Activated T-cell treated with anti-CD3 and anti-CD28 coated beads for 4 hours (primary cell): ENCODE measurements around the gene GRID2.
"Not testable (repeated sequence)": the region's sequence is repeated elsewhere in the genome, so short reads cannot be mapped to it uniquely, and the experiment has no call there.

Experiments used
- DNase-seq: peaks from one replicate; pipeline ENCODE4 v3.0.0-alpha.2; 2020

The GRID2 gene

DNA sequence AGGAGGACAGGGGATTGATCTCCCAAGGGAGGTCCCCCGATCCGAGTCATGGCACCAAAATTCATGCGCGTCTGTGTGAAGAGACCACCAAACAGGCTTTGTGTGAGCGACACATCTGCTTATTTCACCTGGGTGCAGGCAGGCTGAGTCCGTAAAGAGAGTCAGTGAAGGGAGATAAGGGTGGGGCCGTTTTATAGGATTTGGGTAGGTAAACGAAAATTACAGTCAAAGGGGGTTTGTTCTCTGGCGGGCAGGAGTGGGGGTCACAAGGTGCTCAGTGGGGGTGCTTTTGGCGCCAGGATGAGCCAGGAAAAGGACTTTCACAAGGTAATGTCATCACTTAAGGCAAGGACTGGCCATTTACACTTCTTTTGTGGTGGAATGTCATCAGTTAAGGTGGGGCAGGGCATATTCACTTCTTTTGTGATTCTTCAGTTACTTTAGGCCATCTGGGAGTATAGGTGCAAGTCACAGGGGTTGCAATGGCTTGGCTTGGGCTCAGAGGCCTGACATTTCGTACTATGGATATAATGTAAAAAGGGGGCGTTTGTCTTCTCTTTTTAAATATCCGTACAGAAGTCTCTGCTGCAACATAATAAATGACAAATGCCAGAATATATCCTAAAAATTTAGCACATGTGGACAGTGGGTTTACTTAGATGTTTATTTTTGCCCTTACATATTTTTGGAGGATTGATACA is 140.5 kb downstream of the GRID2 start:
- not testable (repeated sequence) for DNase-seq

DNA sequence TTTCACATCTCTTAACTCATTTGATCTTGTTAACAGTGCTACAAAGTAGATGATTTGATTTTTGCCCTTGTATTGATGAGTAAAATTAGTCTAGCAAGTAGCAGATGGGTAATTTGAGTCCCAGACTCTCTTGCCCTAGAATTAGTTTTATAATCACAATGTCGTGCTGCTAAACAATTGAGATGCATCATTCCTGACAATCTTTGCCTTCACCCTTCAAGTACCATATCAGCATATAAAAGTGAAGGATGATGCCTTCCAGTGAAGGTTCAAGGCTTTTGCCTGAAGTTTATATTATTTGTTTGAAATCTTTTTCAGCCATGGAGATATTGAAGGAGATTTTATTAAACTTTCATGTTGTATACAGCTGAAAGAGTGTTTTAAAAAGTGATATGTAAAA is 141.4 kb downstream of the GRID2 start:
- no peak for DNase-seq

DNA sequence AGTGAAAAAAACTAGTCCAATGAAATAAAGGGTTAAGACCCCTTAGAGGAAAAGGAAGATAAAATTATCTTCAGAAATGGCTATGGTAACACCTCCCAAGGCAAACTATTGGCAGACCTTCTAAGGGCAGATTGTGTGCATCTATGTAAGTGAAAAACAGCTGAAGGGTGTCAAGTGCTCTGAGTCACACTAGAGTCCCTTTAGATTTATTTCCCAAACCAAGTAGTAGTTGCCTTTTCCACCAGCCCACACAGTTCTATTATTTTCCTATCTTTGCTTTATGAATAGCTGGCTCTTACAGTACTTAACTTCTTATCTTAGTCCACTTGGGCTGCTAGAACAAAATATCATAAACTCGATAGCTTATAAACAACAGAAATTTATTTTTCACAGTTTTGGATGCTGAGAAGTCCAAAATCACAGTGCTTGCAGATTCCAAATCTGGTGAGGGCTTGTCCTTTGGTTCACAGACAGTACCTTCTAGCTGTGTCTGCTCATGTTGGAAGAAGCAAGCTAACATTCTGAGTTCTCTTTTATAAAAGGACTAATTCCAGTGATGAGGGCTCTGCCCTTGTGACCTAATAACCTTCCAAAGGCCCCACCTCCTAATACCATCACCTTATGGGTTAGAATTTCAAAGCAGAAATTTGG is 143.6 kb downstream of the GRID2 start:
- no peak for DNase-seq

DNA sequence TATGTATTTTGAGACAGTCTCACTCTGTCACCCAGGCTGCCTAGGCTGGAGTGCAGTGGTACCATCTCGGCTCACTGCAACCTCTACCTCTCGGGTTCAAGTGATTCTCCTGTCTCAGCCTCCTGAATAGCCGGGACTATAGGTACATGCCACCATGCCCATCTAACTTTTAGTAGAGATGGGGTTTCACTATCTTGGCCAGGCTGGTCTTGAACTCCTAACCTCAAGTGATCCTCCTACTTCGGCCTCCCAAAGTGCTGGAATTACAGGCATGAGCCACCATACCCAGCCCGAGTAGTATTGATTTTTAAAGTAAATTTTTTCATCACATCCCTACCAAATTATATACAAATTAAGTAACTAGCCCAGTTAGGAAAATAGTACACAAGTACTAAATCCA is 144.4 kb downstream of the GRID2 start:
- not testable (repeated sequence) for DNase-seq

- DNase-seq, result no peak
These were observed 146.9 kb downstream of the GRID2 start for GRCh38 chr4:92450694-92451093.

GRCh38 chr4:92451782-92452181 is 148.0 kb downstream of the GRID2 start:
- DNase-seq, result no peak

- DNase-seq, result not testable (repeated sequence)
These were observed 148.6 kb downstream of the GRID2 start for GRCh38 chr4:92452383-92452782.

GRCh38 chr4:92455329-92455839 is 151.6 kb downstream of the GRID2 start:
- no peak for DNase-seq

DNA sequence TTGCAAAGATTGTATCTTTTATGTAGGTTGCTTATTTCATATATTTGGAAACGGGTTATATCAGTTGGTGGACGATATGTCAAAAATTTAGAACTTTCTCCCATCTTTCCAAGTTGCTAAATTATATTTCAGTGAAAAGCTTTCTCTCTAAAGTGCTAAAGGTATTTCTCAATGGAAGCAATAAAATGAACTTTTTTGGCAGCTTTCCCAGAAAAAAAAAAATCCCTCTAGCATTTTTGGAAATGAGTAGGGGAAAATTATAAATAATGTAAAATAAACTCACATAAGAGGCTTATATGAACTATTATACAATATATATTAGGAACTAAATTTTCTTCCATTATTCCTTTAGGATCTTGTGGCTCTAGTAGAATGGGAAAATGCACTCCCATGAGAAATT is 152.2 kb downstream of the GRID2 start:
- no peak for DNase-seq

GRCh38 chr4:92461732-92462131 is 158.0 kb downstream of the GRID2 start:
- DNase-seq, result no peak

DNA sequence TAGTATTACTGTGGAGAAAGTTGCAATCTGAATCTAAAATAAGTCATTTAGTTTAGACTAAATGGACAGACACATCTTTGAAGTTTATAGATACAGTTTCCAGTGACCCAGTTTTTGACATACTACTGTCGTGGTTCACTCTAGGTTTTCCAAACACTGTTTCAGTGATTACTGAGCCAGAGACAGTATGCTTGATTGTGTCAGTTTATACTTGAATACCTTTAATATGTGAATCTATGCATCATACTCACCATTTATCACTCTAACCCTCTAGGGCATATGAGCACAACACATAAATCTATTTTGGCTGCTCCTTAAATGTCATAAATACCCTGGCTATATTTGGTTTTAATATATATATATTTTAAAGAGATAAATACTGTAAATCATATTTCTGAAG is 173.5 kb downstream of the GRID2 start:
- no peak for DNase-seq

DNA sequence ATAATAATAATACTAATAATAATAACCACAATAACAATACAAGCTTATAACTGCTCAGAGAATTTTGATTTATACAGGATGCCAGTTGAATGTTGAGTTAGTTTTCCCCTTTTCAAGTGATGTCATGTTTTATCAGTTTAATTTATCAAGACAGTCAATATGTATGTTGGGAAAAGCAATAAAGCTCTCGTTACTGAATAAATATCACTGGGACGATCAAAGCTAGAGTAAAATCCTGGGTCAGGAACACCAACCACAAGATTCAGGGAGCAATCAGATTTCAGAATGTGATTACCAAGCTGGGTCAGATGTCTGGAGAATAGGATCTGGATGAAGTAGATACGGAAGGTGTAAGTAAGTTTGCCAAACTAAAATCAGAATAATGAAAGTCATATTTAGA is 179.6 kb downstream of the GRID2 start:
- DNase-seq, result no peak

GRCh38 chr4:92488496-92488895 is 184.7 kb downstream of the GRID2 start:
- DNase-seq, result no peak

DNA sequence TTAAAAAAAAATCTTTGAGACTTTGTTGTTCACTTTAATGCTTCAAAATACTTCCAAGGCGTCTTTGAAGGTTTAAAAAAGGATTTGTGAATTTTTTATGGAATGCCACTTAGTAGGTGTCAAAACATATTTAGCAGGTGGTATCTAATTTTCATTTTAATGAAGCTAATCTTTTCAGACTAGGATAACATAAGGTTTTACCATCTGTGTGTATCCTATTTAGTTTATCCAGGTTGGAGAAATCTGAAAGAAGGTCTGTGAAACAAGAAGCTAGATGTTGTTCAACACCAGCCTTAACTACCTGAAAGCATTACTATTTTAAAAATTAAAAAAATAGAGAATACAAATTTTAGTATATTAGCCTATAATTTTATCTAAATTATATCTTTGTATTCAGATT is 193.4 kb downstream of the GRID2 start:
- DNase-seq, result no peak

DNA sequence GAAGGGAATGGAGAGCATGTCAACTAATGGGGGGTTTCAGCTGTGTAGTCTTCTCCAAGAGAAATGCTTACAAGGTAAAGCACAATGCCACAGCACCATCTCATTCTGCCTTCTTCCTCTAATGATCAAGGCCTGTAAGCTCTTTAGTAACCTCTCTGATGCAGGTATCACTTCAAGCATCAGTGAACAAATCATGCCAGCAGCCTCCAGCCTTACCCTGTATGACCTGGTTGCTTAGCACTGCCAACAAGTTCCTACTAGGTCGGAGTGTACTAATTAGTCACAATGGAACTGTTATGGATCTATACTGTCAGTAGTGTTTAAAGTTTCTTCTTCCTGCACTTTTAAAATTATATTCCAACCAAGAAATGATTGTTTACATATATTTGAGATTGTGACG is 197.7 kb downstream of the GRID2 start:
- no peak for DNase-seq

- DNase-seq, result no peak
These were observed 203.2 kb downstream of the GRID2 start for GRCh38 chr4:92506933-92507332.

DNA sequence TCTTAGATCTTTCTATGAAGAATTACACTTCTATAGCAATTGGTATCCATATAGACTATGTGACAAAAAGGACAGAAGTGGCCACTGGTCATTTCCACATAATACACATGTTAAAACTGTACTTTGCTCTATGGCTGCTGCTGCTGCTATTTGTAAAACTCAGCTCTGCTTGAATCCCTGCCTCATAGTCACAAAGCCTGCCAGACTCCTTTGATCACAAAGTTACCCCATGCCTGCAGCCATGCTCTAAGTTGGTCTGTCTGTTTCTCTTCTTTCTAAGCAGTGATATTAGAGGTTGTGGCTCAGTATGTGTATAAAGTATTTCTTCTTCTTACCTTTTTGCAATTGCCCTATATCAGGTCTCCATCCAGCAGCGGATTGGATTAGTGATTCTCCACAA is 210.9 kb downstream of the GRID2 start:
- no peak for DNase-seq

- DNase-seq, result no peak
These were observed 212.7 kb downstream of the GRID2 start for GRCh38 chr4:92516450-92516849.

- no peak for DNase-seq
These were observed 216.0 kb downstream of the GRID2 start for GRCh38 chr4:92519727-92520126.

DNA sequence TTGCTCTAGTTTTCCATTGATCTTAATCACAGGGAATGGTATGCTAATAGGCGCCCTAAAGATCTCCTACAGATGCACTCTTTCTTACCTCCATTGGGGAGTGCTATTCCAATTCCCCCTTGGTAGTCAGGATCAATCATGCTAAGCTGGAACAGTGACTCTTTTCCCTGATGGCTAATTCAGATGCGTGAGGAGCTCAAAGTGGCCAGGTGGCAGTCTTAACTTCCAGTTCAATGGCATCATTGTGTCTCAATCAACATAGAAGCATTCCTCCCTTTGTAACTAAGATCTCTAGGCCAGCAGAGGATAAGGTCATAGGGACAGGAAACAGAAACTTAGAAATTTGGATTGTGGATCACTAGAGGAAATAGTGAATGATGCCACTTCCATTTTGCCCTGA is 216.8 kb downstream of the GRID2 start:
- DNase-seq, result no peak

DNA sequence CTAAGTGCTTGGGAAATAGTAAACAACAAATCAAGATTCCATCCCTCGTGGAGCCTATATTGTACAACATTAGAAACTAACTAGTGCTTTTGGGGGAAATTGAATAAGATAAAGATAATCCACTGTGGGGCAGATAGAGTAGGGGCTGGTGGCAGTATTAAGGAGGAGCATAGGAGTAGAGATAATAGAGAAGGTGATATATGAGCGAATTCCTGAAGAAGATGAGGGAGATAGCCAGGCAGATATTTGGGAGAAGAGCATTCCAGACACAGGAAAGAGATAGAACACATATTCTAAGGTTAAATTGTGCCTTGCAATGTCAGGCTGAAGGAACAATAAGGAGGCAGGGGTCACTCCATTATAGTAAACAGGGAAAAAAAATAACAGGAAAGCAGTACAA is 218.2 kb downstream of the GRID2 start:
- DNase-seq, result no peak

DNA sequence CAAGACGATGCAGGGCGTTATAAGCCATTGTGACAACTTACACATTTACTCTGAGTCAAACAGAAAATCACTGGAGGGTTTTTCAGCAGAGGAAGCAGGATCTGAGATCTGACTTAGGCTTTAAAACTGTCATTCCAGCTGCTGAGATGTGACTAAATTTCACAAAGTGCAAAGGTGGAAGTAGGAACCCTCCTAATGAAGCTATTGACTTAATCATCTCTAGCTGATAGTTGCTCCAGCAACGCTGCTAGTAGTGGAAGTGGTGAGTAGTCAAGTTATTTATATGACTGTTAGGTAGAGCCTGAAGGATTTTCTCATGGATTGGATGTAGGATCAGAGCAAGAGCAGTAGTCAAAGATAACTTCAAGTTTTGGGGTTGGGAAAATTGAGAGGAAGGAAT is 218.6 kb downstream of the GRID2 start:
- no peak for DNase-seq

- DNase-seq, result no peak
These were observed 220.4 kb downstream of the GRID2 start for GRCh38 chr4:92524131-92524530.

DNA sequence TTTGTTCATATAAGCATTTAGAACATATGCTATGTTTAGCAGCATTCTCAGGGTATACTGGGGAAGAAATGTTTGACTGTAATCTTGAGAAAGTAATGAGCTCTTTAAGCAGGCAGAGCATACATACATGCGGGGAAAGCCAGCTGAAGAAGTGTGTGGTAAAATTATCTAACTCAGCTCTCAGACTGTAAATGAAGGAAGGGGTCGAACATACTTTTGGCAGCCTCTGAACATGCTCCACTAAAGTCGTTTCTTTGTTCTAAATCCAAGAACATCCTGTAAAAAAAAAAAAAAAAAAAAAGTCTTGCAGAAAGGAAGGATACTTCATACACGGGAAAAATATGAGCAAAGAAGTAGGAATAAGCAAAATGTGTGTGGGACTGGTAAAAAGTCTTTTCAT is 224.8 kb downstream of the GRID2 start:
- no peak for DNase-seq

DNA sequence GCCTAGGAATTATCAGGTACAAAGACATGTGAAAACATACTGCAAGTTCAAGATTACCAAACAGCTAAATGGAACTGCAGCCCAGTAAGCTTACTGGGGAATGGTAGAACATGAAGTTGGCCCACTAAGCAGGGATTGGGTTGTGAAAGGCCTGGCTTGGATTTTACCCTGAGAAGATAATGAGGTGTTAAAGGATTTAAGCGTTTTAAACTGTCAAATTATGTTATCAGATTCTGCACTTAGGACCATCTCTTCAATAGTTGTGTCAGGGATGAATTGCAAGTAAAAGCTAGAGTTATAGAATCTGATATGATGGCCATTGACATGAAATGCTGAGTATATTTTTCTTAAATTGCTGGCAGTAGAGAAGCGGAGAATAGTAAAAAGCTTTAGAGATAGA is 225.7 kb downstream of the GRID2 start:
- DNase-seq, result no peak
